Neural progenitor cell (in vitro differentiated cells): ENCODE data around the gene GPRIN3. TPM values are rescaled to one million over a fixed set of nuclear protein-coding genes. Genes with fewer than 3 reads are reported as not detected.

Experiments used
- DNase-seq: peaks from one replicate; pipeline ENCODE4 v3.0.0-alpha.2; 2016; ENCODE audit warnings: low spot score
- H2AFZ ChIP-seq: fragments of 200-600 bp; sonication (generic); replicated peaks from 2 replicates; pipeline ENCODE4 v1.6.1; 2016; ENCODE audit warnings: antibody characterized with exemption
- H3F3A ChIP-seq: fragments of 200-600 bp; sonication (generic); 2 replicates; pipeline ENCODE4 v1.6.1; 2016; ENCODE audit warnings: antibody characterized with exemption, low read depth
- H3K27ac ChIP-seq: fragments of 200-600 bp; sonication (generic); 2 replicates; pipeline ENCODE4 v1.5.1; 2016; ENCODE audit warnings: mild to moderate bottlenecking
- H3K27me3 ChIP-seq: fragments of 200-600 bp; sonication (generic); 2 replicates; pipeline ENCODE4 v1.6.1; 2016; ENCODE audit warnings: mild to moderate bottlenecking, moderate library complexity
- H3K36me3 ChIP-seq: fragments of 200-600 bp; sonication (generic); 2 replicates; pipeline ENCODE4 v1.5.1; 2016
- H3K4me1 ChIP-seq: fragments of 200-600 bp; sonication (generic); 2 replicates; pipeline ENCODE4 v1.6.1; 2016; ENCODE audit warnings: mixed run types
- H3K4me2 ChIP-seq: fragments of 200-600 bp; sonication (generic); 2 replicates; pipeline ENCODE4 v1.6.1; 2016
- H3K4me3 ChIP-seq: fragments of 200-600 bp; sonication (generic); 2 replicates; pipeline ENCODE4 v1.5.1; 2016
- H3K79me2 ChIP-seq: fragments of 200-600 bp; sonication (generic); 2 replicates; pipeline ENCODE4 v1.6.1; 2016; ENCODE audit warnings: low read depth
- H3K9ac ChIP-seq: fragments of 200-600 bp; sonication (generic); 2 replicates; pipeline ENCODE4 v1.6.1; 2016
- H3K9me3 ChIP-seq: fragments of 200-600 bp; sonication (generic); 2 replicates; pipeline ENCODE4 v1.5.1; 2016; ENCODE audit warnings: low read depth
- H4K20me1 ChIP-seq: fragments of 200-600 bp; sonication (generic); 2 replicates; pipeline ENCODE4 v1.6.1; 2016; ENCODE audit warnings: low read depth
- H3K27ac Mint-ChIP-seq: 3 replicates; pipeline ENCODE4 v1.8.0; 2021; ENCODE audit warnings: mixed read lengths
- H3K27me3 Mint-ChIP-seq: 2 replicates; pipeline ENCODE4 v1.8.0; 2022; ENCODE audit warnings: low read depth, mild to moderate bottlenecking, inconsistent platforms, moderate library complexity, mixed read lengths; ENCODE audit not compliant: insufficient read depth
- H3K36me3 Mint-ChIP-seq: 3 replicates; pipeline ENCODE4 v1.8.0; 2021; ENCODE audit warnings: mixed read lengths
- H3K4me1 Mint-ChIP-seq: 3 replicates; pipeline ENCODE4 v1.8.0; 2021; ENCODE audit warnings: mixed read lengths
- H3K4me3 Mint-ChIP-seq: 3 replicates; pipeline ENCODE4 v1.8.0; 2021; ENCODE audit warnings: mild to moderate bottlenecking, moderate library complexity, mixed read lengths
- H3K9me3 Mint-ChIP-seq: 3 replicates; pipeline ENCODE4 v1.8.0; 2020; ENCODE audit warnings: mixed read lengths
- EZH2 ChIP-seq: fragments of 200-600 bp; sonication (generic); IDR thresholded peaks from 2 replicates; pipeline ENCODE4 v1.6.1; 2017; ENCODE audit warnings: antibody characterized with exemption, mild to moderate bottlenecking, moderate library complexity
- EZH2phosphoT487 ChIP-seq: fragments of 200-600 bp; sonication (generic); IDR thresholded peaks from 2 replicates; pipeline ENCODE4 v1.6.1; 2017; ENCODE audit warnings: antibody characterized with exemption
- total RNA-seq: library from RNA; depleted of rRNA; stranded (reverse); fragments of >200 nt; gene quantifications from 2 replicates; pipeline ENCODE4 v1.2.3, GENCODE V29; 2015; ENCODE audit warnings: low replicate concordance
- TF ChIP-seq, protein P1 (sequence below): fragments of 200-600 bp; sonication (generic); IDR thresholded peaks from 2 replicates; pipeline ENCODE4 v1.5.1; 2017; ENCODE audit warnings: antibody characterized with exemption, mild to moderate bottlenecking

GPRIN3 gene
- total RNA-seq, 1 donor from 2014 or later, result 0.15 TPM

DNA sequence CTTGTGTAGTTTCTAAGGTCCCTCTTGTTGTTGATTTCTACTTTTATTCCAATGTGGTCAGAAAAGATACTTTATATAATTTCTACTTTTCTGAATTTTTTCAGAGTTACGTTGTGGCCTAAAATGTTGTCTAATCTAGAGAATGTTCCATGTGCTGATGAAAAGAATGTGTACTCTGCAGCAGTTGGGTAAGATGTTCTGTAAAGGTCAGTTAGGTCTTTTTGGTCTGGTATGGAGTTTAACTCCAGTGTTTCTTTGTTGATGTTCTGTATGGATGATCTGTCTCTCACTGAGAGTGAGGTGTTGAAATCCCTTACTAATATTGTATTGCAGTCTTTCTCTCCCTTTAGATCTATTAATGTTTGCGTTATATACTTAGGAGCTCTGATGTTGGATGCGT is 37.0 kb upstream of the GPRIN3 start:
- Histone ChIP-seq H3K27ac (no peak overlapping the region), H3K4me2 (no peak overlapping the region), H3K4me1 (no peaks in the 10 kb centered on the region), H3K36me3 (no peaks in the 10 kb centered on the region), H3K9ac (no peak overlapping the region), H3K9me3 (no peaks in the 10 kb centered on the region), H3F3A (no peaks in the 10 kb centered on the region), H3K27me3 (no peaks in the 10 kb centered on the region), H3K4me3 (no peak overlapping the region), H2AFZ (no peak overlapping the region), H4K20me1 (no peaks in the 10 kb centered on the region), H3K79me2 (no peaks in the 10 kb centered on the region)
- Mint-ChIP-seq H3K36me3 (no peaks in the 10 kb centered on the region), H3K27me3 (no peaks in the 10 kb centered on the region), H3K4me1 (no peaks in the 10 kb centered on the region), H3K4me3 (no peak overlapping the region), H3K9me3 (peaks cover 17% of the 10 kb centered on the region), H3K27ac (no peak overlapping the region)
- TF ChIP-seq, protein P1, sequence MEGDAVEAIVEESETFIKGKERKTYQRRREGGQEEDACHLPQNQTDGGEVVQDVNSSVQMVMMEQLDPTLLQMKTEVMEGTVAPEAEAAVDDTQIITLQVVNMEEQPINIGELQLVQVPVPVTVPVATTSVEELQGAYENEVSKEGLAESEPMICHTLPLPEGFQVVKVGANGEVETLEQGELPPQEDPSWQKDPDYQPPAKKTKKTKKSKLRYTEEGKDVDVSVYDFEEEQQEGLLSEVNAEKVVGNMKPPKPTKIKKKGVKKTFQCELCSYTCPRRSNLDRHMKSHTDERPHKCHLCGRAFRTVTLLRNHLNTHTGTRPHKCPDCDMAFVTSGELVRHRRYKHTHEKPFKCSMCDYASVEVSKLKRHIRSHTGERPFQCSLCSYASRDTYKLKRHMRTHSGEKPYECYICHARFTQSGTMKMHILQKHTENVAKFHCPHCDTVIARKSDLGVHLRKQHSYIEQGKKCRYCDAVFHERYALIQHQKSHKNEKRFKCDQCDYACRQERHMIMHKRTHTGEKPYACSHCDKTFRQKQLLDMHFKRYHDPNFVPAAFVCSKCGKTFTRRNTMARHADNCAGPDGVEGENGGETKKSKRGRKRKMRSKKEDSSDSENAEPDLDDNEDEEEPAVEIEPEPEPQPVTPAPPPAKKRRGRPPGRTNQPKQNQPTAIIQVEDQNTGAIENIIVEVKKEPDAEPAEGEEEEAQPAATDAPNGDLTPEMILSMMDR, result no peak
- no peak for TF ChIP-seq EZH2
- TF ChIP-seq EZH2phosphoT487, result no peak
- DNase-seq, result no peak

DNA sequence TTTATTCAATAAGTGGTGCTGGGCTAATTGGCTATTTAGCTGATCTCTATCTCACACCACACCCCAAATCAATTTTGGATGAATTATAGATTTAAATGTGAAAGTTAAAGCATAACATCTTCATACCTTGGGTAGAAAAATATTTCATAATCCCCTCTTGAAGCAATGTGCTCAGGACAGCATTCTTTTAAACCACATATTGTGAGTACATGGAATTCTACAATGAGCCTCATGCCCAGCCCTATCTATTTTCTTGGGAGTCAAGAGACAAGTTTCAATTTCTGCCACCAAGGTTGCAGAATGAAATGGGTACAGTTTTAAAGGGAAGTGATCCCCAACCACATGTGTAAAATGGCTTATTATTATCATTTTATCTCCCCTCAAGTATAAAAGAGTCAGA is 30.6 kb upstream of the GPRIN3 start:
- H3K27ac Mint-ChIP-seq, result no peak overlapping the region
- no peaks in the 10 kb centered on the region for H3K4me1 Mint-ChIP-seq
- no peak overlapping the region for H3K9ac ChIP-seq
- no peak overlapping the region for H3K4me2 ChIP-seq
- no peaks in the 10 kb centered on the region for H3K27me3 ChIP-seq
- no peaks in the 10 kb centered on the region for H3K27me3 Mint-ChIP-seq
- no peaks in the 10 kb centered on the region for H3K36me3 Mint-ChIP-seq
- no peaks in the 10 kb centered on the region for H4K20me1 ChIP-seq
- H3K9me3 ChIP-seq, result no peaks in the 10 kb centered on the region
- DNase-seq, result no peak
- no peaks in the 10 kb centered on the region for H3K4me1 ChIP-seq
- H2AFZ ChIP-seq, result no peak overlapping the region
- no peak overlapping the region for H3K4me3 ChIP-seq
- TF ChIP-seq, protein P1, result no peak
- TF ChIP-seq EZH2phosphoT487 (no peak), EZH2 (no peak)
- H3K79me2 ChIP-seq, result no peaks in the 10 kb centered on the region
- H3K36me3 ChIP-seq, result no peaks in the 10 kb centered on the region
- H3F3A ChIP-seq, result no peaks in the 10 kb centered on the region
- no peak overlapping the region for H3K4me3 Mint-ChIP-seq
- H3K27ac ChIP-seq, result no peak overlapping the region
- no peaks in the 10 kb centered on the region for H3K9me3 Mint-ChIP-seq

DNA sequence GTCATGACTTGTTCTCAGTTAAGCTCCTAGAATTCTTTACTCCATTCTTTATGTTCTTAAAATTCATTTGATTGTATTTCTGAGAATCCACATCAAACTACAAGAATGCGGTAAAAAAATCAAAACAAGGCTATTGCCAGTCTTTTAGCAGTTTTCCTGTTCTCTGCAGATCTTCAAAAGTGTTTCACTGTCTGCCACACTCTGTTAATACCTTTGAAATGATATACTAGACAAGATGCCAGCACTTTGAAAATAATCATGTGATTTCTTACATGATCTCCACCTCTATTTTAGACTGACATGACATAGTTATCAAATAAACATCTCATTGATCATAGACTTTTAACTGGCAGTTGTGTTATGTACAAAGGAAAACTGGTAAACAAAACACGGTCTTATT is 30.1 kb upstream of the GPRIN3 start:
- H3K27ac Mint-ChIP-seq, result no peak overlapping the region
- H3K9ac ChIP-seq, result no peak overlapping the region
- no peak overlapping the region for H2AFZ ChIP-seq
- TF ChIP-seq, protein P1, result no peak
- TF ChIP-seq EZH2phosphoT487 (no peak), EZH2 (no peak)
- H3K27me3 ChIP-seq, result no peaks in the 10 kb centered on the region
- H3K27me3 Mint-ChIP-seq, result no peaks in the 10 kb centered on the region
- H3F3A ChIP-seq, result no peaks in the 10 kb centered on the region
- no peak overlapping the region for H3K4me3 ChIP-seq
- DNase-seq, result no peak
- H3K9me3 ChIP-seq, result no peaks in the 10 kb centered on the region
- no peaks in the 10 kb centered on the region for H3K36me3 Mint-ChIP-seq
- no peaks in the 10 kb centered on the region for H3K79me2 ChIP-seq
- no peaks in the 10 kb centered on the region for H3K4me1 Mint-ChIP-seq
- no peaks in the 10 kb centered on the region for H3K4me1 ChIP-seq
- H3K4me3 Mint-ChIP-seq, result no peak overlapping the region
- H3K9me3 Mint-ChIP-seq, result no peaks in the 10 kb centered on the region
- H3K27ac ChIP-seq, result no peak overlapping the region
- H4K20me1 ChIP-seq, result no peaks in the 10 kb centered on the region
- no peak overlapping the region for H3K4me2 ChIP-seq
- no peaks in the 10 kb centered on the region for H3K36me3 ChIP-seq
